T-helper 9 cell (primary cell): ENCODE measurements around the gene CAMK4.

Experiments used
- DNase-seq: peaks from one replicate; pipeline ENCODE4 v3.0.0-alpha.2; 2020
- total RNA-seq, 2 donors: gene quantifications; one replicate each; lab custom pipeline; 2026; lab: John Stamatoyannopoulos, UW

CAMK4 gene
- total RNA-seq, result 288 to 375 reads per million in 2 donors

DNA sequence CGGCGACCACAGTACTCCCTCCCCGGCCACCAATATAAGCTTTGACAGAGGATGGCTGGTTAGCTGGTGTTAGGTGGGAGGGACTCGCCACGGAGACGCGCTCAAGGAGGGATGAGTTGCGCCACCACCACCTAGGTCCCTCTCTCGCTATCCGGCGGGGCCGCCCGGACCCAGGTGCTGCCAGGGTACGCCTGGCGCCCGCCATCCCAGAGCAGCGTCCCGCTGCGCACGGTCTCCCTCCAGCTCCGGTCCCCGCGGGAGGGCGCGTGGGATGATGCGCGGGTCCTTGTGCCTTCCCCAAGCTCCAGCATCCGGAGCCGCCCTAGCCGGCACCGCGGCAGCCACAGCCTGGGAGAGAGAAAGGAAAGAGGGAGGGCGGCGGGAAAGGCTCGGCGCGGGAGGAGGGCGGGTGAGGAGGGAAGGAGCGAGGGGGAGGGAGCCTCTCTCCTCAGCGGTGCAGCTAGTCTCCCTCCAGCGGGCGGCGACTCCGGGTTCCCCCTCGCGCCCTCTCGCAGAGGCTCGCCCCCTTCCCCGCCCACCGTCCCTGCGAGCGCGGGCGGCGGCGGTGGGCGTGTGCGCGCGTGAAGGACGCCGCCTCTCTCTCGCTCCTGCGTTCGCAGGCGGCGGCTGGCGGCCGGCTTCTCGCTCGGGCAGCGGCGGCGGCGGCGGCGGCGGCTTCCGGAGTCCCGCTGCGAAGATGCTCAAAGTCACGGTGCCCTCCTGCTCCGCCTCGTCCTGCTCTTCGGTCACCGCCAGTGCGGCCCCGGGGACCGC lies at the start of gene CAMK4:
Gene CAMK4 (plus strand): TSS at position 598 of the 774 bp plus-strand sequence. CDS start 100 bp downstream, at position 698.
- peak; percentile 80 for DNase-seq

DNA sequence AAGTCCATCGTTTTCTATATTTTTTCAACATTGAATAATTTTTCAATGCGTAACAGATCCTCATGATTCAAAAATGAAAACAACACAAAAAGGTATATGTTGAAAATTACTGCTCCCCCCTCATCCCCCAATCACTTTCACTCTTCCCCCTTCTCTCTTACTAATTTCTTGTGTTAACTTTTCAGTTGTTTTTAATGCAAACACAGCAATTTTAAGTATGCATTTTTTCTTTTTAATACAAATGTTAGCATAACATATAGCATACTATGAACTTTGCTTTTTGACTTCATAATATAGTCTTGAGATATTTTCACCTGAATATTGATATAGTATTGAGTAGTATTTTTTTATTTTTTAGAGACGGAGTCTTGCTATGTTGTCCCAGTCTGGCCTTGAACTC lies 41.1 kb upstream of the CAMK4 start:
- no peak for DNase-seq

DNA sequence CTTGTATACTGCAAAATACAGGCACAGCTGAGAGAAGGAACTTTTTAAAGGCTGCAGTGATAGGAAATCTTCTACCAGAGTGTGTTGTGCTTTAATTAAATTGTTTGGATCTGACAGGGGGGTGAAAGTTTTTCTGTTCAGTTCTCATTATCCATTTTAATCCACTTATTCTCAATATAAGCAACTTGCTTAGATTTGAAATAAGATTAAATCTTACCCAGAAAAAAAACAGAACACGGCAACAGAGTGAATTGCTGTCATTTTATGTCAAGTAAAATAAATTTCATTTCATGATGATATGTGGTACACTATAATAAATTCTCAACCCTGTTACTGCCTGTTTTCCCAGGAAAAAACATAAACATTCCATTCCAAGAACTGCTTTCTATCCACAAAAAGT lies 37.1 kb upstream of the CAMK4 start:
- no peak for DNase-seq

DNA sequence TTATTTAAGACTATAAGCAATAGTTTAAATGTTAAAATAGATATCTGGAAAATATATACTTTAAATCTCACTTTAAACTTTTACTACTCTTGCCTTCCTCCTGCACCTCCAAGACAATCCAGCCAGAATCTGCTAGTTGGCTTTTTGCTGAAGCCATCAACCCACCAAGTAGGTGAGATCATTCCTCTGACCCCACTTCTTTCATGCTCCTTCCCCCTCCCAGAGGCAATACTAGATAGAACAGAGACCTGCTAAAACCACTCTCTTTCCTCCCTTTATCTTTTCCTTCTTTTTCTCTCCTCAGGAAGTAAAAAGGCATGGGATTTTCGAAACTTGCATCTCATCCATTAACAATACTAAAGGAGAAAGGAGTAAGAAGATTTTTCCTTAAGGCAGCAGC lies 30.1 kb upstream of the CAMK4 start:
- no peak for DNase-seq

DNA sequence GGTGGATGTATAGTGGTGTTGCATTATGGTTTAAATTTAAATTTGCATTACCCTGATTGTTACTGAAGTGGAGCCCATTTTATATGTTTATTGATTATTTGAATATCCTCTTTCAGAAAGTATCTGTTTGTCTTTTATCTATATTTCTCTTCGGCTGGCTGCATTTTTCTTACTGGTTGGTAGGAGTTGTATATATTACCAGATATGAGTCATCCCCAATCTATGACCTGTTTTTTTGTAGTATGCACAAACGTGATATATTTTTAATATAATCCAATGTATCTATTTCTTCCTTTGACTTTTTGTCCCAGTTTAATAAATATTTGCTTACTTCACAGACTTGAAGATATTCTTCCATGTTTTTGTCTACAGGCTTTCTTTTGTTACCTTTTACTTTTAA lies 29.3 kb upstream of the CAMK4 start:
- no peak for DNase-seq

DNA sequence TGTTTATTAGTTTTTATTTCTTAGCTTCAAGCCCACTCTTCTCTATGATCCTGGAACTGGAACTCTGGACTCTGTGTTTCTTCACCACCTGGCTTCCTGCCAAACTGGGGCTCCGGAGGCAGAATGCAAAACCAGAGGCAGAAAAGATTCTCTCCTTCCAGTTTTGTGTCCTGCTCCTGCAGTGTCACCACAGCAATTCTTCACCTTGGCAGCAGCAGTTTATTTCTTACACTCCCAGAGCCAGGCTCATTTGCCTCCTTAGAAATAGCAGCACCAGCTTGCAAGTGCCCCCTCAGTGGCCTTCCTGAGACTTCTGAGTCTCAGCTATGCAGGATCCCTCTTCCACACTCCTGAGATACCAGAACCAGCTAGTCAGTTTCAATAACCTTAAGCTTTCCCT lies 26.7 kb upstream of the CAMK4 start:
- no peak for DNase-seq

DNA sequence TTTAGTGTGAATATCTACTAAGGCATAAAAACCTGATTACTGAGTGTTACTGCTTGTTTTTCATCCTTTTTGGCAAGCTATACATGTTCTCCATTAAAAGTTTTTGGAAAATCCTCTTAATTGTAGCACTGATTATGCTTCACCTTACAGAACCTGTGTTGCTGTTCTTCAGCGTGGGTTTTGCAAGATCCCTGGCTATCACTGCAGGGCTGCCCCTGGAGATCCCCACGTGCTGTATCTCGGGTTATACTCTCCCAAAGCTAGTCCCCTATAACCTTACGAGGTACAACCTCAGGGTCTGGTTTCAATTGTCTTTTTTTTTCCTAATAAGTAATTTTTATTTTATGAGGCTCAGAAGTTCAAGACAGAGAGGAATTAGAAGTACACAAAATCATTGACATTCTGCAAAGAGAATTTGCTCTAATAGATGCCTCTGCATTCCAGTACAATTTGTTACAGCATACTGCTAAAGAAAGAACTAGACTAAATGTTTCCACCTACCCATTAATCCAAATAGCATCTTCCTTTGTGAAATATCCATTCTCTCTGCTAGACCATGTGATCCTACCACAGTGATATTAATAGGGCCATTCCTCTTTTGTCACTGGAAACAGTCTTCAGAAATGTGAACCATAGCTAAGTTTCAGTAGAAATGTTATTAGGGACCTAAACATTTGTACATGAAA lies 25.8 kb upstream of the CAMK4 start:
- no peak for DNase-seq

DNA sequence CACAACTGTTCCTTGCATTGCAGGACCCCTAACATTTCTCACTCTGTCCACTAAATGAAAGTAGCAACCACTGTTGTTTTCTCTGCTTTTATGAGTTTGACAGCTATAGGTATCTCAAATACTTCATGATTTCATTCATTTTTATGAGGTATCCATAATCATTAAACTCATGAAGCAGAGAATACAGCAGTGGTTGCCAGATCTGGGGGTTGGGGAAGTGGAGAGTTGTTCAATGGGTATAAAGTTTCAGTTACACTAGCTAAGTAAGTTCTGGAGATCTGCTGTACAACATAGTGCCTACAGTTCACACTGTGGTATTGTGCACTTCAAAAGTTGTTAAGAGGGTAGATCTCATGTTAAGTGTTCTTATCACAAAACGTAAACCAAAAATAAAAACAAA lies 23.4 kb upstream of the CAMK4 start:
- DNase-seq, result no peak

DNA sequence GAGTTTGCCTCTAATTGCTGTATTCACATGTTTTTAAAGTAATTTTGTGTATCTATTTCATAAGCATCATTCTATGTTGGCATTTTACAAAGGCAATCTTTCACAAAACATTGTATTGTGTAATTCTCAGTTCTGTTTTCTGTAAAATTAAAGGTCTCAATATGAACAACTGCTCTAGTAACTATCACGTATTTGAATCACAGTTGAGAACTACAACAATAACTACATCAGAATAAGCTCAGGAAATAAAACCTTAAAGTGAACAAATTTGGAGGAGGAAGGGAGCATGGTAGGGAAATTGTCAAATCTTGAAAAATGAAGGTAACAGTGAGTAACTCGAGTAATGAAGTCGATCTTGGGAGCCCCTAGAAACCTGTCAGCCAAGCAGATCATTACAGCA lies 22.5 kb upstream of the CAMK4 start:
- DNase-seq, result no peak

DNA sequence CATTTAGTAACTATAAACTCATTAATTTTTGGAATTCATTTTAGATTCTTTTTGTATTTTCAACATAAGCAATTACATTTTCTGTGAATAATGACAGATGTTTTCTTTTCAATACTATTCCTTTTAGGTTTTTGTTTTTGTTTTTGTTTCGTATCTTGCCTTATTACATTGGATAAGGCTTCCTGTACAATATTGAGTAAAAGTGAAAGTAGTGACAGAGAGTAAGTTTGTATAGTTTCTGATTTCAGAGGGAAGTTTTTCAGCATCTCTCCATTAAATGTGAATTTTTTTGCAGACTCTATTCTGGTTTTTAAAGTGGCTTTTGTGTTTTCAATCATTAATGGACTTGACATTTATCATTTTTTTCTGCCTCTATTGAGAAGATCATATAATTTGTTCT lies 12.8 kb upstream of the CAMK4 start:
- no peak for DNase-seq

DNA sequence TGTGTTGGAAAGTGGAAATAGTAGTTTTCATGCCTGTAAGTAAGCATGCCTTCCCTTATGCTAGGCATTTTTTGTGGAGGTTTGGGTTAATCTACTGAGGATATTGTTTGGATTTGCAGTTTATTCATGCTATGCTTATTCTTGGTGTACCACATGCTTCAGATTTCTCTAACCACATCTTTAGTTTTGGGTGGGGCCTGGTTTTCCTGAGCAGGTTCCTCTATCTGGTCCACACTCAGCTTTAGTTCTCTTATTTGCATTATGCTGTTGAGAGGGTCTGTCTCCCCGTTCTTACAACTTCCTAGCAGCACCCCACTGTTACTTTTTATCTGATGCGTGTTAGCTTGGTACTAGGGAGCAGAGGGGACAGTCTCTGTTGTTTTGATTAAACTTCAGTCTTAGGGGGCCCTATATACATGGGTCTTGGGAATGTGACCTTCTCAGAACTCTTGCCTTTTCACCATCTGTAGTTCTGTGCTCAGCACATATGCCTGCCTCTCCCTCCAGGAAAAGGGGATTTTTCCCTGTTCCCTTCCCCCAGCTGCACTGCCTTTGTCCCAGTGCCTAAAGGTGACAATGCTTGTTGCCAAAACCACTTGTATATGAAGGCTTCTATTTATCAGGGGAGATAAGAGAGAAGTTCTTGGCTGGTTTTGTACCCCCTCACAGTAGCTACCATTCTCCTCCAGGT lies 10.0 kb upstream of the CAMK4 start:
- DNase-seq, result no peak

DNA sequence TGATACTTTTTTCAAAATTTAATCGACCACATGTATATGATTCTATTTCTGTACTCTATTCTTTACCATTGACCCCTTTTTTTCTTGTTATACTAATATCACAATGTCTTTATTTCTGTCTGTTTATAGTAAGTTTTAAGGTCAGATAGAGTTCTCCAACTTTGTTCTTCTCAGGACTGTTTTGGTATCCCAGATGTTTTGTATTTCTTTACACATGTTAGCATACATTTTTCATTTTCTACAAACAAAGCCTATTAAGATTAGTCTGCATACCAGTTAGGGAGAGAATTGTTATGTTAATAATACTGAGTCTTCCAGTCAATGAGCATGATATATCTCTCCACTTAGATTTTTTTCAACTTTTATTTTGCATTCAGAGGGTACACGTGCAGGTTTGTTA lies 8.2 kb upstream of the CAMK4 start:
- DNase-seq, result no peak

DNA sequence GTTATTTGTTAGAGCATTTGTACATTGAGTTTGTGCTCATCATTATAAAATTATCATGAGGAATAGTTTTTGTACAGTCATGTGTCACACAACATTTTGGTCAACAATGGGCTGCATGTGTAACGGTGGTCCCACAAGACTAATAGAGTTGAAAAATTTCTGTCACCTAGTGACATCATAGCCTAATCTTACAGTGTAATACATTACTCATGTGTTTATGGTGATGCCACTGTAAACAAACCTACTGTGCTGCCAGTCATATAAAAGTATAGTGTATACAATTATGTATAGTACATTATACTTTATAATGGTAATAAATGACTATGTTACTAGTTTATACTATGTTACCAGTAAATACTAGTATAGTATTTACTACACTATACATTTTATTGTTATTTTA lies 3.0 kb upstream of the CAMK4 start:
- DNase-seq, result no peak

DNA sequence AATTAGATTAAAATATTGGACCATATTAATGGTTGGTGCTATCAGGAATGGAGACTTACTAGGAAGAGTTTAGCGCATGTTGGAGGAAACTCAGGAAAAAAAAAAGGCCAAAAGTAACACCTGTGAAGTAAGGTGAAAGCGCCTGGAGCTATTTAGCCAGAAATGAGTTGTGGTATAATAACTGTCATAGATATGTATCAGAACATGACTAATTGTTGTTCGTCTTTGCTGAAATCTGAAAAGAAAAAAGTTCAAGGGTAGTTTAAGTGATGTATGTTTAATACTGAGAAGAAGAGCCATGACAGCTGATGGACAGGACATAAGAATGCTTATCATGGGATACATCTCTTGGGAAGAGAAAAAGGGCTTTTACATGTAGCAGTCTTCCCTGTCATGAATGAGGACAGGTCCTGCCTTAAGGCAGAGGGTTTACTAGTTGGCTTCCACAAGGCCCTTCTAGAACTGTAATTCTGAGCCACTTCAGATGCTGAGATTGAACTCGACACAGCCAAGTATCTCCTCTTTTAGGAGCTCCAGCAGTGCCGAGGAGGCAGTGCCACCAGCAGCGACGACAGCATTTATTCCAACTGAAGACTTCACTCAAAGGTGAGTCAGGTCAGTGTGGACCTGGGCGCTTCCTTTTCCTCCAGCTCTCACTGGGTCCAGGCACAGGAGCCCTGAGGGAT lies 940 bp upstream of the CAMK4 start:
- no peak for DNase-seq

DNA sequence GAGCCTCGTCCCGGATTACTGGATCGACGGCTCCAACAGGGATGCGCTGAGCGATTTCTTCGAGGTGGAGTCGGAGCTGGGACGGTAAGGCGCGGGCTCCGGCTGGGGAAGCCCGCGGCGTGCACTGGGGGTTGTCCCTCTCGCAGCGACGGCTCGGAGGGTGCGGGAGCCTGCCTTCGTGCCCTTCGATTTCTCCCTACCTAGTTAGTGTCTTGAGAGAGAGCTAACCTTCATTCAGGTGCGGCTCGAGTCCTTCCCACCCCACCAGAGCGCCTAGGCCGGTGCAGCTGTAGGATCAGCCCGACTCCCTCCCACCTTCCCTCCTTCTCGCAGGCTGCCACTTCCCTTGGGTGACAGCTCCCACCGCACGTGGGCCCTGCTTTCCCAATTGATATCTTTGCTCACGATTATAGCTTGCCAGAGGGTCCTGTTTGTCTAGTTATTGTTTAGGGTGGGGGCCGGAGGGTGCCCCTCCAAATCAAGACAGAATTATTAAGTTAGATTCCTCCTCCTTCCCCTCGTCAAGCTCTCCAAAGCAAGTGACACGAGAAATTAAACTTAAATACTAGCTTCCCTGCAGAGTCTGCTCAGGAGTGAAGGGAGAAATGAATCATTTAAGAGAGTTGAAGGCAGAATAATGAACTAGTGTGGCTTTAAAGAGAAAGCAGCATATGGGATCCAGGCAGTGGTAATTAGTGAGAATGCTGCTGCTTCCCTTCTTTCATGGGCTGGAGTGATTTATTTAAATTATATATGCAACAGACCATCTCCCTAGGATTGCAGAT lies 569 bp downstream of the CAMK4 start:
- no peak for DNase-seq

DNA sequence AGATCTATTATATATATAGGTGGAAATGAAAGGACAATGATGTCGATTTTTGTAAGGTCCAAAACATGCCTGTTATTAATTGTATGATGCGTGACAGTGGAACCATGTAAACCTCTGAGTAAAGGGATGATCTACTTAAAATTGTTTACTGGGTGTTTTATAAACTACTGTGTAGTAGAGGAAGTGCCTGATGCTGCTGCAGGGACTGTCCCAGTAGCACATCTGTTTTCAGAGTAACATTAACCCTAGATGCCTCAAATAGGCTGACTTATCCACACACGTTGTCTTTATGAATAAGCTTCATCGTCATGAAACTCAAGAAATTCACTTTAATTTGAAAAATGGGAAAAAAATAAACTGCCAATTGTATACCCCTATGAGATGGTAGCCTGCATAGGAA lies 1.7 kb downstream of the CAMK4 start:
- no peak for DNase-seq

DNA sequence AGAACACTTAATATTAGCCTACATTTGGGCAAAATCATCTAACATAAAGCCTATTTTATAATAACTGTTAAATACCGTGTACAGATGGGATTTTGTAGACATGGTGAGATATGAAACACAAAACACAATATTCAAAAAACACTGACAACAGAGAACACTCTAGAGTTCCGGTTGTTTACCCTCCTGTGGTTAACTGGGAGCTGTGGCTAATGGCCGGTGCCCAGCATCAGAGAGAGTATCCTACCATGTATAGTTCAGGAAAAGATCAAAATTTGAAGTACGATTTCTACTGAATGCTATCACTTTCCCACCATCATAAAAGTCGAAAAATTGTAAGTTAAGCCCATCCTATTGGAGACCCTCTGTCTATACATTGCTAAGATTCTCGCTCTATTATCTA lies 2.4 kb downstream of the CAMK4 start:
- no peak for DNase-seq

DNA sequence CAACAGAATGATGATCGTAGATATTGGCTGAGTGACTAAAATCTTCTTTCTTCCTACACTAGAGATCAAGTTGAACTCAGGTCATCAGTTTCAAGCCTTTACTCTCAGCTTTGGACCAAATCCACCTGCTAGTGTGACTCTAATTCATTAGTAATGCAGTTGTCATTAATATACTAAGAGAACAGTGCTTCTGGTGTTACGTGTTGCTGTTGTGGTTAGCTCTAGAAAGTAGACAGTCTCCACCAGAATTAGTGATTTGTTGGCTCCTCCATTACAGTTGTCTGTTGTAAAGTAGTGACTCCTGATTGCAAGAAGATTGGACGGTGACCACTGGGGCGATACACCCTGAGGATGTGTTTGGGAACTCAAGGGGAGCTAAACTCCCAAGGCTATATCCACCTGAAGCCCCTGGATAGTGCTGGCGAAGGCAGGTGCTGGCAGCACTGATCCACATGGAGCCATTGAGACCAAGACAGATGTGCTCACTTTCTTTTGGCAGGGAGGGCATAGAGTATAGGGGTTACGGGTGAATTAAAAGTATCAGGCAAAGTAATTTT lies 3.1 kb downstream of the CAMK4 start:
- no peak for DNase-seq

DNA sequence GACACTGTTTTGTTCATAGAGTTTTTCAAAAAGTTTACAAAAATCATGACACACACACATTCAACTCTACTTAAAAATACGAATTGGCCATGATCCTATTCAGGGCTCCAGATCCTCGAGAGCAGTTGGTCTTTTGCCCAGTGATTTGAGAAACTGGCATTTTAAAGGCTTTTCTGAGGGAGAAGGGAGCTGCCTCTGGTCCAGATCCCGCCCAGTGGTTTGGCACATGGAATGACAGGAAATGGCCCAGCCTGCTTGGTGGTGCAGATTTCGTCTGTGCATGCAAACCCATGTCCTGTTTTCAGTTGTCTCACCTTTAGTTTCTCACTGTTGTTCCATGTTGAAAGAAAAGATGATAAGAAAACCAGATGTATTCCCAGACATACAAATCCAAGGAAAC lies 3.6 kb downstream of the CAMK4 start:
- no peak for DNase-seq

DNA sequence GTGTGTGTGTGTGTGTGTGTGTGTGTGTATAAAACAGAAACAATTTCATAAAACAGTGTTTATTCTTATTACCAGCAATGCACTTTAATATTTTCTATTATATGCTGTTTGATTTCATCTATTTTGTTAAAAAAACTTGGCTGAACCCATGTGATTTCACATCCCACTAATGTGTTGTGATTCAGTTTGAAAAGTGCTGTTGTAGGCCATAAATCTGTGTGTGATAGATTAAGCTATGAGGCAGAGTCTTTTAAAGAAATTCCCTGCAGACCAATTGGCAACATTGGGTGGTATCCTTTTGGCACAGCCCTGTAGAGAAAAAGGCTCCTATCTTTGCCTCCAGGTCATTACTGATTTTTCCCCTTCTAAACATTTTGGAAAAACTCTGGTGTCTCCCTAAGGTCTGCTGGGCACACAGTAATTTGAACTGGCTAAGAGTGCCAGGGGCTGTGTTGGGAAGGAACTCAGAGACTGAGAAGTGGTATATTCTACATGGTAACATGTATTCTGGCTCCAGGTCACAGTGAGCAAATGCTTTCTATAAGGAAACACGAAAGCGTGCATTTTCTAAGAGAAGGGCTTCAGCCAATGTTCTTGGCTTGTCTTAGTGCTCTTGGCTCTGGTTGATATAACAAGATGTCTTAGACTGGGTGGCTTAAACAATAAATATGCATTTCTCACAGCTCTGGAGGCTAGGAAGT lies 4.5 kb downstream of the CAMK4 start:
- DNase-seq, result no peak

DNA sequence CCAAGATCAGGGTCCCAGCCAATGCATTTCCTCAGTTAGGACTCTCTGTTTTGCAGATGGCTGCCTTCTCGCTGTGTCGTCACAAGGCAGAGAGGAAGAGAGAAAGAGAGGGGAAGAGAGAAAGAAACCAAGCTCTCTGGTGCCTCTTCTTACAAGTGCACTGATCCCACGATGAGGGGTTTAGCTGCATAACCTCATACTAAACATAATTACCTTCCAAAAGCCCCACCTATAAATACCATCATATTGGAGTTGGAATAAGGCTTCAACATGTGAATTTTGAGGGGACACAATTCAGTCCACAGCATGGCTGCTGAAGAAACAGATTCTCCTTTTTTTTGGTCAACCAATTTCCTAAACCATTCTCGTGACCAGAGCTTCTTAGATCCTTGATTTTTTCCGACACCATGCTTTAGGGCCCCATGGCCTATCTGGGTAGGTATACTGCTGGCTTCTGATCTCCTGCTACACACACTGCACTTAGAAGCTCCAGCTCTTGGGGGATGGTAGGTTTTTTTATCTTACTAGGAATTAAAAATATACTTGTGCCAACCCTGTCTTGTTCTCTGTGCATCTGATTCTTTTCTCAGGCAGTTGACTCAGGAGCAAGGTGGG lies 5.1 kb downstream of the CAMK4 start:
- no peak for DNase-seq
